ENCODE results near the gene PHLDA1.

- no peak for TF ChIP-seq ARID4B (CRISPR knock-in tag; IDR thresholded peaks at IDR 0.05; ENCODE audit: borderline replicate concordance)
- TF ChIP-seq USF1 (CRISPR knock-in tag; IDR thresholded peaks at IDR 0.05) = no peak
- no peak for TF ChIP-seq ZNF121 (CRISPR knock-in tag; IDR thresholded peaks at IDR 0.05)
- no peak for TF ChIP-seq SP1 (CRISPR knock-in tag; conservative IDR thresholded peaks at IDR 0.05)
- no peak for TF ChIP-seq USF2 (CRISPR knock-in tag; IDR thresholded peaks at IDR 0.05)
Observed at GRCh38 chr12:76055393-76055792, 23.8 kb upstream of the PHLDA1 start.

All from WTC11 (cell line).